HG03097 (cell line): ENCODE data around the gene ANKS6.
A peak's percentile ranks its signal among the peaks of the same experiment; 100 is the strongest.

Experiments
- ATAC-seq: cut with Tn5 transposase; IDR thresholded peaks from one replicate; pipeline ENCODE4 v1.9.1; 2021; ENCODE audit not compliant: unreplicated experiment, low FRiP score

The ANKS6 gene

GRCh38 chr9:98796364-98797101, at the start of gene ANKS6:
Gene ANKS6, minus strand, starts transcription at chr9:98796555. Its CDS starts 64 bp downstream, at chr9:98796491.
- ATAC-seq = peak; percentile 84

- ATAC-seq = no peak
These were observed 49.7 kb upstream of the ANKS6 start for GRCh38 chr9:98846081-98846480.

- no peak for ATAC-seq
These were observed 46.2 kb upstream of the ANKS6 start for GRCh38 chr9:98842510-98842909.

- ATAC-seq = no peak
These were observed 43.4 kb upstream of the ANKS6 start for GRCh38 chr9:98839724-98840123.

- no peak for ATAC-seq
These were observed 42.7 kb upstream of the ANKS6 start for GRCh38 chr9:98838868-98839565.

- no peak for ATAC-seq
These were observed 42.0 kb upstream of the ANKS6 start for GRCh38 chr9:98838155-98838867.

- ATAC-seq = no peak
These were observed 41.2 kb upstream of the ANKS6 start for GRCh38 chr9:98837516-98837915.

- ATAC-seq = no peak
These were observed 39.9 kb upstream of the ANKS6 start for GRCh38 chr9:98836206-98836605.

GRCh38 chr9:98834386-98834785, 38.0 kb upstream of the ANKS6 start:
- ATAC-seq = no peak

- no peak for ATAC-seq
These were observed 37.0 kb upstream of the ANKS6 start for GRCh38 chr9:98833090-98833956.

- ATAC-seq = no peak
These were observed 36.4 kb upstream of the ANKS6 start for GRCh38 chr9:98832768-98833089.

GRCh38 chr9:98831696-98832095, 35.3 kb upstream of the ANKS6 start:
- no peak for ATAC-seq

- ATAC-seq = no peak
These were observed 34.2 kb upstream of the ANKS6 start for GRCh38 chr9:98830554-98830953.

- ATAC-seq = no peak
These were observed 33.4 kb upstream of the ANKS6 start for GRCh38 chr9:98829766-98830165.

- no peak for ATAC-seq
These were observed 30.4 kb upstream of the ANKS6 start for GRCh38 chr9:98826716-98827115.

- no peak for ATAC-seq
These were observed 29.1 kb upstream of the ANKS6 start for GRCh38 chr9:98825414-98825813.

GRCh38 chr9:98823666-98824334, 27.4 kb upstream of the ANKS6 start:
- ATAC-seq = no peak

- ATAC-seq = no peak
These were observed 26.3 kb upstream of the ANKS6 start for GRCh38 chr9:98822661-98823060.

- ATAC-seq = no peak
These were observed 25.5 kb upstream of the ANKS6 start for GRCh38 chr9:98821831-98822230.

- no peak for ATAC-seq
These were observed 22.9 kb upstream of the ANKS6 start for GRCh38 chr9:98819231-98819630.
